Adrenal gland (tissue), 5 donors: ENCODE data around the gene STOML1.

Experiments
- CTCF ChIP-seq, 6 experiments: fragments of 450-650 bp in 4 of 6; fragments of 200-600 bp in 2 of 6; sonication (generic) in 1 of 6; IDR thresholded peaks; 1 replicate in 5 of 6; 2 replicates in 1 of 6; pipeline versions ENCODE4 v1.5.1 to v1.8.0; 2016 to 2021; ENCODE audit warnings: antibody characterized with exemption in 6 of 6, mild to moderate bottlenecking in 2 of 6, moderate library complexity in 1 of 6
- POLR2A ChIP-seq, 2 donors: fragments of 450-650 bp; IDR thresholded peaks; one replicate each; pipeline ENCODE4 v1.6.1; 2017; ENCODE audit warnings: antibody characterized with exemption in 2 of 2, mild to moderate bottlenecking in 2 of 2, moderate library complexity in 1 of 2
- donor health status: DM: no; HTN: no; CAD: no.

DNA sequence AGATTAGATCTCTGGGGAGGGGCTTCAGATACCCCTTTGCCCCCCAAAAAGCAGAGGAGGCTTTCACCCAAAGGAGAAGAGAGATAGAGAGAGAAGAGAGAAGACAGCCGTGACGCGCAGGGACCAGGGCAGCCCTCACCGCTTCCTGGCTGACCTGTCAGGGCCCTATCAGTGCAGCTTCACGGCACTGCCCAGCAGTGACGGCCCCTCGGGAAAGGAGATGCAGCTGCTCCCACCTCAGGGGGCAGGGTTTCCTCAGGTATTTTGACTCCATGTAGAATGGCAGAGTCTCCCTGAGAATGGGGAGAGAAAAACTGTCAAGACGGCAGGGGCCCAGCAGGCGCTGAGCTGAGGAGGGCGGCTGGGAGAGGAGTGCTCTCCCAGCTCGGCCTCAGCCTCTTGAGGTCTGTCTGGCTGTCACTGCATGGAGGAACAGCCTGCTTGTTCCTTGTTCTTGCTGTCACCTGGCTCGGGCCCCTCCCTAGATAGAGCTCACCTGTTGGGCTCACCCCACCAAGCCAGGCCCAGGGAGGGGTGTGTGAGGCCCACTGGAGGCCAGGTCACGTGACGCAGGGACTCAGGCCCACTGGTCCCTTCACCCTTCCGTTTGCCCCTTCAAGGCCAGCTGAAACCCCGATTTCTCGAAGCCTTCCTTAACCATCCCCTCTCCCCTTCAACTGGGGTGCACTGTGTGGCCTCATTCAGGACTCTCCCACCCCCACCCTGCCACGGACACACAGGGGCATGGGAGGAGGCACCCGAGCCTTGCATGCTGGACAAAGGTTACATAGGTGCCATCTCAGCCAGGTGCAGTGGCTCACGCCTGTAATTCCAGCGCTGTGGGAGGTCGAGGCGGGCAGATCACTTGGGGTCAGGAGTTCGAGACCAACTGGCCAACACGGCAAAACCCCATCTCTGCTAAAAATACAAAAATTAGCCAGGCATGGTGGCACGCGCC, 37.6 kb downstream of the STOML1 start:
- TF ChIP-seq CTCF (IDR thresholded peaks at IDR 0.05): no peak
- TF ChIP-seq POLR2A (IDR thresholded peaks at IDR 0.05): no peak
